Measurements from ENCODE around the gene VEZT. TPM values are rescaled to one million over a fixed set of nuclear protein-coding genes. Genes with fewer than 3 reads are reported as not detected.

VEZT gene
- total RNA-seq, 1 experiment from 2014 or later, result 46.4 TPM

DNA sequence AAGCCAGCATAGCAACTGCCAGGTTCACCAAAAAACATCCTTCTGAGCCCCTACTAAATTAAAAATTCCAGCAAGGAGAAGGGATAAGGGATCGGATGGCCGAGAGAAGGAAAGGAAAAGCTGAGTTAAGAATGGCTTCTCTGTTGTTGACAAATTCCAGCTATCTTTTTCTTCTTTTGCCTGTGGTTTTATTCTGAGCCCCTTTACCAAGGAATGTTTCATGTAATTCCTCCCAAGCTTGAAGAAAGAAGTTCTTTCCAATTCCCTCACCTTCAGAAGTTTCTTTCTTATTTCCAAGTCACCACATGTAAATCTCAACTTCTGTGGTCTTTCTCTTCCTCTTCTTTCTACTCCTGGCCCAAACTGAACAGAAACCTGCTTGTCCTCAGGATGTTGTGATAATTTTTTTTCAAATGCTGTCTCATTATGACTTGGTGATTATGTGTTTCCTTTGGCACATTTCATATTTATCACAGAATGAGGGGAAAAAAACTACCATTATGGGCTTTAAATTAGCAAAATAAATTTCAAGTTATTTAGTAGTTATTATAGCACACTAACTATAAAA lies 40.3 kb upstream of the VEZT start:
- no peaks in the 10 kb centered on the region for H3K9me2 ChIP-seq (ENCODE audit: insufficient read depth)
- TF ChIP-seq ZFX (IDR thresholded peaks at IDR 0.05), result no peak
- no peak for TF ChIP-seq ZNF274 (IDR thresholded peaks at IDR 0.05; ENCODE audit: low read depth, low read length)
- no peak for TF ChIP-seq POLR2AphosphoS5 (IDR thresholded peaks at IDR 0.05; ENCODE audit: low read depth, low read length)
- TF ChIP-seq SP1 (IDR thresholded peaks at IDR 0.05; ENCODE audit: low read depth), result no peak
- no peak for TF ChIP-seq YY1 (IDR thresholded peaks at IDR 0.05; ENCODE audit: extremely low read depth, insufficient replicate concordance, low read depth, low read length)
- TF ChIP-seq FOSL1 (IDR thresholded peaks at IDR 0.05; ENCODE audit: low read depth), result no peak
- TF ChIP-seq MAX (IDR thresholded peaks at IDR 0.05), result no peak
- no peak for TF ChIP-seq EGR1 (IDR thresholded peaks at IDR 0.05; ENCODE audit: low read depth)
- no peak for TF ChIP-seq CEBPB (IDR thresholded peaks at IDR 0.05; ENCODE audit: low read depth)
- no peak for TF ChIP-seq SIN3A (IDR thresholded peaks at IDR 0.05; ENCODE audit: low read depth)
- TF ChIP-seq TCF7L2 (IDR thresholded peaks at IDR 0.05; ENCODE audit: borderline replicate concordance, extremely low read depth, insufficient read depth, insufficient read length), result no peak
- no peak for TF ChIP-seq POLR2A (IDR thresholded peaks at IDR 0.05; ENCODE audit: borderline replicate concordance, extremely low read depth, insufficient read depth, insufficient read length)
- no peak for TF ChIP-seq CBX3 (IDR thresholded peaks at IDR 0.05; ENCODE audit: low read depth)
- TF ChIP-seq SRF (IDR thresholded peaks at IDR 0.05; ENCODE audit: low read depth), result no peak
- TF ChIP-seq EZH2phosphoT487 (IDR thresholded peaks at IDR 0.05; ENCODE audit: borderline replicate concordance), result no peak
- TF ChIP-seq JUND (IDR thresholded peaks at IDR 0.05), result no peak
- TF ChIP-seq ZBTB33 (IDR thresholded peaks at IDR 0.05; ENCODE audit: extremely low read depth, insufficient replicate concordance, low read length), result no peak
- no peak for TF ChIP-seq RAD21 (IDR thresholded peaks at IDR 0.05; ENCODE audit: low read depth)
- TF ChIP-seq, protein P1, sequence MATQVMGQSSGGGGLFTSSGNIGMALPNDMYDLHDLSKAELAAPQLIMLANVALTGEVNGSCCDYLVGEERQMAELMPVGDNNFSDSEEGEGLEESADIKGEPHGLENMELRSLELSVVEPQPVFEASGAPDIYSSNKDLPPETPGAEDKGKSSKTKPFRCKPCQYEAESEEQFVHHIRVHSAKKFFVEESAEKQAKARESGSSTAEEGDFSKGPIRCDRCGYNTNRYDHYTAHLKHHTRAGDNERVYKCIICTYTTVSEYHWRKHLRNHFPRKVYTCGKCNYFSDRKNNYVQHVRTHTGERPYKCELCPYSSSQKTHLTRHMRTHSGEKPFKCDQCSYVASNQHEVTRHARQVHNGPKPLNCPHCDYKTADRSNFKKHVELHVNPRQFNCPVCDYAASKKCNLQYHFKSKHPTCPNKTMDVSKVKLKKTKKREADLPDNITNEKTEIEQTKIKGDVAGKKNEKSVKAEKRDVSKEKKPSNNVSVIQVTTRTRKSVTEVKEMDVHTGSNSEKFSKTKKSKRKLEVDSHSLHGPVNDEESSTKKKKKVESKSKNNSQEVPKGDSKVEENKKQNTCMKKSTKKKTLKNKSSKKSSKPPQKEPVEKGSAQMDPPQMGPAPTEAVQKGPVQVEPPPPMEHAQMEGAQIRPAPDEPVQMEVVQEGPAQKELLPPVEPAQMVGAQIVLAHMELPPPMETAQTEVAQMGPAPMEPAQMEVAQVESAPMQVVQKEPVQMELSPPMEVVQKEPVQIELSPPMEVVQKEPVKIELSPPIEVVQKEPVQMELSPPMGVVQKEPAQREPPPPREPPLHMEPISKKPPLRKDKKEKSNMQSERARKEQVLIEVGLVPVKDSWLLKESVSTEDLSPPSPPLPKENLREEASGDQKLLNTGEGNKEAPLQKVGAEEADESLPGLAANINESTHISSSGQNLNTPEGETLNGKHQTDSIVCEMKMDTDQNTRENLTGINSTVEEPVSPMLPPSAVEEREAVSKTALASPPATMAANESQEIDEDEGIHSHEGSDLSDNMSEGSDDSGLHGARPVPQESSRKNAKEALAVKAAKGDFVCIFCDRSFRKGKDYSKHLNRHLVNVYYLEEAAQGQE (IDR thresholded peaks at IDR 0.05; ENCODE audit: low read depth), result no peak
- ChIA-PET RAD21 (ENCODE audit: low non-redundant PET in 1 of 2, low total read pairs in 2 of 2, uncharacterized antibody in 2 of 2, unreplicated experiment in 2 of 2) (no interaction called here), POLR2A (no interaction called here), CTCF (no interaction called here)
- H3K27me3 ChIP-seq (ENCODE audit: insufficient read depth, low read length), result no peaks in the 10 kb centered on the region
- no TSS peak for BruUV-seq (replicated peaks)
- no peak for DNase-seq (ENCODE audit: low read depth, low spot score)
- no peak overlapping the region for H3K4me2 ChIP-seq (ENCODE audit: low read length)
- H3K27ac ChIP-seq (ENCODE audit: low read depth, low read length), result no peak overlapping the region
- intact Hi-C loops (cut with micrococcal nuclease), result no loop called here
- H3K4me1 ChIP-seq (ENCODE audit: control insufficient read depth in 1 of 2, insufficient read depth in 2 of 2, low read length in 2 of 2), result peaks cover 11 to 41% of the 10 kb centered on the region in 2 experiments
- H3K9ac ChIP-seq (ENCODE audit: low read length), result no peak overlapping the region
- peaks cover 3% of the 10 kb centered on the region; the same call in 1 of the 2 replicates for H3K79me2 ChIP-seq (ENCODE audit: insufficient read depth, low read length)
- no peaks in the 10 kb centered on the region for H4K20me1 ChIP-seq (ENCODE audit: insufficient read depth)
- ATAC-seq, result no peak
- no peaks in the 10 kb centered on the region for H3K9me3 ChIP-seq (ENCODE audit: control insufficient read depth in 1 of 2, insufficient read depth in 1 of 2, low read depth in 1 of 2, low read length in 2 of 2)
- no peak overlapping the region for H3K4me3 ChIP-seq (replicated peaks in 1 of 2; ENCODE audit: low read depth in 1 of 2, low read length in 2 of 2)
- no peak overlapping the region for H2AFZ ChIP-seq (ENCODE audit: low read depth, low read length, poor library complexity, severe bottlenecking)
- H3K36me3 ChIP-seq (ENCODE audit: control insufficient read depth in 1 of 2, insufficient read depth in 2 of 2, low read length in 2 of 2), result no peaks in the 10 kb centered on the region

All from HCT116 (cell line).